ENCODE measurements around the gene TRAF3IP1.
A peak's percentile ranks its signal among the peaks of the same experiment; 100 is the strongest.

- no peak for TF ChIP-seq SP1 (IDR thresholded peaks at IDR 0.05)
- TF ChIP-seq HDGF (IDR thresholded peaks at IDR 0.05; ENCODE audit: borderline replicate concordance), result no peak
- no peak for TF ChIP-seq ELF4 (IDR thresholded peaks at IDR 0.05)
- no peak for TF ChIP-seq TARDBP (IDR thresholded peaks at IDR 0.05)
- peak; percentile 61 for TF ChIP-seq PKNOX1 (IDR thresholded peaks at IDR 0.05)
Measured at GRCh38 chr2:238391042-238391689, 70.8 kb downstream of the TRAF3IP1 start.
